SH-SY5Y (cell line): ENCODE measurements around the gene AZIN2.

ENCODE experiments used
- GATA2 ChIP-seq: IDR thresholded peaks from 2 replicates; pipeline ENCODE4 v1.6.1; 2011; ENCODE audit warnings: mild to moderate bottlenecking, low read depth, low read length
- GATA3 ChIP-seq: IDR thresholded peaks from 2 replicates; pipeline ENCODE4 v1.6.1; 2011; ENCODE audit warnings: low read depth, mild to moderate bottlenecking, low read length, moderate library complexity

DNA sequence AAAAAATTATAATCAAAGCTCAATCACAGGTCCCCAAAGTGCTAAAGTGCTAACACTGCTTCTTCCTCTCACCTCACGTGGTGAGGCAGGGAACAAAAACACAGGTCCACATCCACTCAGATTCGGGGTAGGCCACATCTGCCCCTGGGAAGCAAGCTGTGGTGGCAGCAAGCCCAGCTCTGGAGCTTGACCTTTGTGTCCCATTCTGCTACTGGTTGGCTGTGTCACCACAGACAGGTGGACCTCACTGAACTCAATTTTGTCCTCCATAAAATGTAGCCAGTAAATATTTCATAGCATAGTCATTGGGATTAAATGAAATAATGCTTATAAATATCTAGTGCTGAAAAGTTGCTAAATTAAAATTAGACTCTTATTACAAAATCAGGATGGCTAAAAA is 8.5 kb downstream of the AZIN2 start:
- no peak for TF ChIP-seq GATA3
- no peak for TF ChIP-seq GATA2
